H9 (cell line): ENCODE measurements around the gene SEPTIN5. TPM values are rescaled to one million over a fixed set of nuclear protein-coding genes. Genes with fewer than 3 reads are reported as not detected.

Source experiments
- DNase-seq: peaks from one replicate; pipeline ENCODE4 v3.0.0-alpha.2; 2017
- H2AFZ ChIP-seq: one replicate; pipeline ENCODE4 v1.6.1; 2013; ENCODE audit warnings: mild to moderate bottlenecking, low read length, control low read depth, moderate library complexity
- H2AK5ac ChIP-seq: 2 replicates; pipeline ENCODE4 v1.6.1; 2013; ENCODE audit warnings: low read length, control low read depth, mixed read lengths; ENCODE audit not compliant: insufficient read length
- H2BK120ac ChIP-seq: one replicate; pipeline ENCODE4 v1.6.1; 2013; ENCODE audit warnings: low read depth, mild to moderate bottlenecking, low read length, control low read depth, inconsistent platforms; ENCODE audit not compliant: poor library complexity, severe bottlenecking
- H2BK12ac ChIP-seq: 2 replicates; pipeline ENCODE4 v1.6.1; 2013; ENCODE audit warnings: low read length, control low read depth, mixed read lengths, low read depth; ENCODE audit not compliant: insufficient read length
- H2BK15ac ChIP-seq: 2 replicates; pipeline ENCODE4 v1.6.1; 2013; ENCODE audit warnings: low read depth, low read length, control low read depth
- H2BK20ac ChIP-seq: one replicate; pipeline ENCODE4 v1.6.1; 2013; ENCODE audit warnings: low read depth, mild to moderate bottlenecking, low read length, control low read depth, inconsistent platforms; ENCODE audit not compliant: poor library complexity, severe bottlenecking
- H2BK5ac ChIP-seq: 2 replicates; pipeline ENCODE4 v1.6.1; 2013; ENCODE audit warnings: low read length, control low read depth, mixed read lengths; ENCODE audit not compliant: insufficient read length
- H3K14ac ChIP-seq: 2 replicates; pipeline ENCODE4 v1.6.1; 2013; ENCODE audit warnings: low read length, control low read depth; ENCODE audit not compliant: insufficient read depth
- H3K18ac ChIP-seq: 2 replicates; pipeline ENCODE4 v1.6.1; 2013; ENCODE audit warnings: low read depth, mild to moderate bottlenecking, mixed read lengths, low read length, control low read depth; ENCODE audit not compliant: insufficient read length
- H3K23ac ChIP-seq: 2 replicates; pipeline ENCODE4 v1.6.1; 2013; ENCODE audit warnings: low read length, control low read depth, mixed read lengths, low read depth; ENCODE audit not compliant: insufficient read length
- H3K23me2 ChIP-seq: 2 replicates; pipeline ENCODE4 v1.6.1; 2013; ENCODE audit warnings: low read depth, mild to moderate bottlenecking, mixed read lengths, low read length, control low read depth; ENCODE audit not compliant: insufficient read length, poor library complexity, severe bottlenecking
- H3K27ac ChIP-seq: 2 replicates; pipeline ENCODE4 v1.5.1; 2013; ENCODE audit warnings: low read length, control low read depth, mixed read lengths, low read depth; ENCODE audit not compliant: insufficient read length
- H3K27me3 ChIP-seq: 2 replicates; pipeline ENCODE4 v1.6.1; 2013; ENCODE audit warnings: low read length, control low read depth, inconsistent platforms; ENCODE audit not compliant: insufficient read depth
- H3K4ac ChIP-seq: 2 replicates; pipeline ENCODE4 v1.6.1; 2013; ENCODE audit warnings: low read depth, mild to moderate bottlenecking, control low read depth, inconsistent platforms, low read length, moderate library complexity
- H3K4me1 ChIP-seq: 2 replicates; pipeline ENCODE4 v1.6.1; 2013; ENCODE audit warnings: low read length, control low read depth, inconsistent platforms; ENCODE audit not compliant: insufficient read depth
- H3K4me2 ChIP-seq: 2 replicates; pipeline ENCODE4 v1.6.1; 2013; ENCODE audit warnings: low read length, control low read depth, mixed read lengths; ENCODE audit not compliant: insufficient read length, insufficient read depth
- H3K56ac ChIP-seq: 2 replicates; pipeline ENCODE4 v1.6.1; 2013; ENCODE audit warnings: low read depth, mild to moderate bottlenecking, mixed read lengths, low read length, control low read depth; ENCODE audit not compliant: insufficient read length
- H3K79me1 ChIP-seq: 2 replicates; pipeline ENCODE4 v1.6.1; 2013; ENCODE audit warnings: low read depth, mild to moderate bottlenecking, moderate library complexity, low read length, control low read depth, inconsistent platforms; ENCODE audit not compliant: insufficient read depth, poor library complexity, severe bottlenecking
- H3K79me2 ChIP-seq: 2 replicates; pipeline ENCODE4 v1.6.1; 2013; ENCODE audit warnings: low read length, control low read depth, inconsistent platforms; ENCODE audit not compliant: insufficient read depth
- H3K9ac ChIP-seq: 2 replicates; pipeline ENCODE4 v1.6.1; 2013; ENCODE audit warnings: low read length, control low read depth, mixed read lengths; ENCODE audit not compliant: insufficient read length; ENCODE audit errors: extremely low read depth
- H3K9me3 ChIP-seq: one replicate; pipeline ENCODE4 v1.6.1; 2013; ENCODE audit warnings: low read depth, low read length, inconsistent platforms; ENCODE audit not compliant: control insufficient read depth
- H3T11ph ChIP-seq: one replicate; pipeline ENCODE4 v1.6.1; 2013; ENCODE audit warnings: mild to moderate bottlenecking, low read length, control low read depth, inconsistent platforms
- H4K20me1 ChIP-seq: one replicate; pipeline ENCODE4 v1.6.1; 2013; ENCODE audit not compliant: control insufficient read depth, insufficient read length, insufficient read depth
- H4K5ac ChIP-seq: 2 replicates; pipeline ENCODE4 v1.6.1; 2013; ENCODE audit warnings: low read depth, mild to moderate bottlenecking, mixed read lengths, low read length, control low read depth; ENCODE audit not compliant: insufficient read length
- H4K8ac ChIP-seq: replicated peaks from 2 replicates; pipeline ENCODE4 v1.6.1; 2013; ENCODE audit warnings: low read length, control low read depth, mixed read lengths, low read depth; ENCODE audit not compliant: insufficient read length
- H4K91ac ChIP-seq: 2 replicates; pipeline ENCODE4 v1.6.1; 2013; ENCODE audit warnings: low read depth, mild to moderate bottlenecking, moderate library complexity, mixed read lengths, low read length, control low read depth; ENCODE audit not compliant: insufficient read length
- H3K27ac Mint-ChIP-seq, 3 experiments: 2 replicates in 2 of 3; 3 replicates in 1 of 3; pipeline ENCODE4 v1.8.0; 2020 to 2021; ENCODE audit warnings: mixed read lengths in 3 of 3, mild to moderate bottlenecking in 1 of 3, moderate library complexity in 1 of 3
- H3K27me3 Mint-ChIP-seq: 2 replicates; pipeline ENCODE4 v1.8.0; 2021; ENCODE audit warnings: low read depth, mild to moderate bottlenecking, moderate library complexity, mixed read lengths
- H3K36me3 Mint-ChIP-seq, 3 experiments: 2 replicates in 2 of 3; 3 replicates in 1 of 3; pipeline ENCODE4 v1.8.0; 2020 to 2021; ENCODE audit warnings: low read depth in 3 of 3, mixed read lengths in 3 of 3; ENCODE audit not compliant: insufficient read depth in 1 of 3
- H3K4me1 Mint-ChIP-seq, 2 experiments: 2 replicates each; pipeline ENCODE4 v1.8.0; 2020; ENCODE audit warnings: mixed read lengths in 2 of 2
- H3K4me3 Mint-ChIP-seq, 2 experiments: 2 replicates in 1 of 2; 3 replicates in 1 of 2; pipeline ENCODE4 v1.8.0; 2020 to 2021; ENCODE audit warnings: mild to moderate bottlenecking in 2 of 2, mixed read lengths in 2 of 2, moderate library complexity in 1 of 2
- H3K9me3 Mint-ChIP-seq, 2 experiments: 2 replicates in 1 of 2; 3 replicates in 1 of 2; pipeline ENCODE4 v1.8.0; 2020; ENCODE audit warnings: mild to moderate bottlenecking in 2 of 2, mixed read lengths in 2 of 2, moderate library complexity in 1 of 2
- CTCF ChIP-seq: fragments of 200-600 bp; sonication (generic); conservative IDR thresholded peaks from 3 replicates; pipeline ENCODE4 v1.8.0; 2021; ENCODE audit warnings: antibody characterized with exemption, mild to moderate bottlenecking
- WGBS: extraction: QIAGEN DNeasy Blood & Tissue Kit; methylation state at CpG from one replicate; pipeline ENCODE4 v1.1.7; 2013; ENCODE audit warnings: missing lambda C conversion rate, low lambda C conversion rate, mixed read lengths; ENCODE audit not compliant: insufficient read length; ENCODE audit errors: extremely low coverage; 5-methylcytosine and 5-hydroxymethylcytosine counted together
- total RNA-seq: library from RNA; stranded (reverse); gene quantifications from 2 replicates; pipeline ENCODE4 v1.2.1, GENCODE V29; 2021

Gene SEPTIN5
- total RNA-seq, 1 experiment from 2014 or later, result 17.8 TPM

GRCh38 chr22:19694696-19695095 is 19.6 kb upstream of the SEPTIN5 start:
- H3K9me3 Mint-ChIP-seq, result no peaks in the 10 kb centered on the region
- no peak overlapping the region for H2BK120ac ChIP-seq
- no peak overlapping the region for H4K8ac ChIP-seq
- H3K27me3 Mint-ChIP-seq, result peaks cover 23% of the 10 kb centered on the region
- no peak overlapping the region for H2AK5ac ChIP-seq
- H3T11ph ChIP-seq, result no peak overlapping the region
- TF ChIP-seq CTCF, result no peak
- peaks cover 16 to 21% of the 10 kb centered on the region in 2 experiments for H3K4me1 Mint-ChIP-seq
- no peaks in the 10 kb centered on the region for H4K20me1 ChIP-seq
- WGBS, result no CpG with 5 or more reads among the region's 13 CpGs
- H3K27ac ChIP-seq, result no peak overlapping the region
- no peak overlapping the region for H3K18ac ChIP-seq
- peaks cover 6% of the 10 kb centered on the region; the same call in 1 of the 2 replicates for H3K4me1 ChIP-seq
- no peak overlapping the region for H4K5ac ChIP-seq
- no peak overlapping the region for H3K4me3 Mint-ChIP-seq
- H3K79me1 ChIP-seq, result no peaks in the 10 kb centered on the region
- H3K9me3 ChIP-seq, result no peaks in the 10 kb centered on the region
- H3K9ac ChIP-seq, result no peak overlapping the region
- H3K14ac ChIP-seq, result no peak overlapping the region
- H3K56ac ChIP-seq, result no peak overlapping the region
- H3K79me2 ChIP-seq, result no peaks in the 10 kb centered on the region
- H3K27ac Mint-ChIP-seq, result no peak overlapping the region
- no peak overlapping the region for H2BK20ac ChIP-seq
- H3K27me3 ChIP-seq, result no peaks in the 10 kb centered on the region
- no peaks in the 10 kb centered on the region; a peak in 2 of 7 replicates for H3K36me3 Mint-ChIP-seq
- H2BK12ac ChIP-seq, result no peak overlapping the region
- H3K23me2 ChIP-seq, result no peaks in the 10 kb centered on the region
- H4K91ac ChIP-seq, result no peak overlapping the region
- H2AFZ ChIP-seq, result no peak overlapping the region
- no peak overlapping the region for H2BK15ac ChIP-seq
- H3K4ac ChIP-seq, result no peak overlapping the region
- H3K23ac ChIP-seq, result no peak overlapping the region
- no peak overlapping the region for H2BK5ac ChIP-seq
- no peak for DNase-seq
- H3K4me2 ChIP-seq, result no peak overlapping the region
